ENCODE measurements around the gene AKAP3. TPM values are rescaled to one million over a fixed set of nuclear protein-coding genes. Genes with fewer than 3 reads are reported as not detected.

AKAP3 gene
- total and polyA plus RNA-seq, 2 of the 8 experiments (the other 6 are each of a cell fraction or from before 2014, with no cell fraction given): 0.54 to 1.0 TPM

DNA sequence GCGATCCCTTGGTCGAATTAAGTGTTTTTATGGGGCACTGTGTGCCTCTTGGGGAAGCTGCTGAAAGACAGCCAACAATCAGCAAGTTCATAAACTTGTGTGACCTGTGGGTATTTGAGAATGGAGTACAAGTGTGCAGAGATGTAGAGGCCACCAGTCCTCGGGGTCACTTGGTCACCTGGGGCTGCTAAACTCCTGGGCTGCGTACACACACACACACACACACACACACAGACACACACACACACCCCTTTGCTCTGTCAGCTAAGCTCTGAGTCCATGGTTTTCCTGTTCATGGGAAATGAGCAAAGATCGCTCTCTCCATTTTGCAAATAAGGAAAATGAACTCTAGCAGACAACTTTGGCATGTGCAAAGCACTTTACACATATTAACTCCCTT, 62.4 kb downstream of the AKAP3 start:
- Histone ChIP-seq H4K8ac (ENCODE audit: extremely low read depth, insufficient read depth, low read length) (no peak overlapping the region), H3K14ac (ENCODE audit: insufficient read length) (no peak overlapping the region), H2AK5ac (ENCODE audit: low read depth, low read length) (no peak overlapping the region), H3K27me3 (replicated peaks in 1 of 4; ENCODE audit: control insufficient read depth in 3 of 4, extremely low read depth in 1 of 4, insufficient read depth in 3 of 4, low read length in 3 of 4) (no peaks in the 10 kb centered on the region; a peak in 1 of 7 replicates), H3K18ac (ENCODE audit: extremely low read depth, low read length) (no peak overlapping the region), H3K23me2 (ENCODE audit: low read depth, low read length) (no peaks in the 10 kb centered on the region), H3K27ac (ENCODE audit: low read depth, low read length) (no peak overlapping the region), H2AFZ (ENCODE audit: low read length) (no peak overlapping the region), H3K9ac (replicated peaks in 1 of 4; ENCODE audit: extremely low read depth in 1 of 4, low read depth in 3 of 4, low read length in 3 of 4) (no peak overlapping the region), H2BK120ac (replicated peaks; ENCODE audit: low read depth, low read length) (no peak overlapping the region), H3K9me3 (ENCODE audit: insufficient read depth in 2 of 2, low read depth in 1 of 2, low read length in 1 of 2) (no peaks in the 10 kb centered on the region), H3K36me3 (ENCODE audit: control insufficient read depth in 2 of 4, insufficient read depth in 4 of 4, low read length in 3 of 4) (no peaks in the 10 kb centered on the region), H3K23ac (ENCODE audit: insufficient read length) (no peak overlapping the region), H3K79me2 (ENCODE audit: control insufficient read depth in 1 of 2, insufficient read depth in 2 of 2, low read length in 2 of 2) (no peaks in the 10 kb centered on the region), H3K4me2 (ENCODE audit: insufficient read depth in 1 of 2, low read depth in 2 of 2, low read length in 2 of 2) (no peak overlapping the region), H3K4ac (replicated peaks; ENCODE audit: insufficient read length, low read depth, low read length) (peak overlapping the region; percentile 44), H3K56ac (replicated peaks; ENCODE audit: insufficient read length, low read depth, low read length) (no peak overlapping the region), H3K4me1 (replicated peaks in 1 of 4; ENCODE audit: control insufficient read depth in 3 of 4, insufficient read depth in 4 of 4, low read length in 3 of 4) (peaks cover 0 to 4% (median 1%) of the 10 kb centered on the region in 4 experiments; a peak in 3 of 7 replicates), H2BK12ac (ENCODE audit: low read depth, low read length) (no peak overlapping the region; the same call in 1 of the 2 replicates), H3K4me3 (ENCODE audit: extremely low read depth in 1 of 4, insufficient read depth in 2 of 4, low read depth in 3 of 4, low read length in 4 of 4) (no peak overlapping the region), H2BK5ac (ENCODE audit: low read depth, low read length) (no peak overlapping the region), H2BK15ac (ENCODE audit: low read length) (no peak overlapping the region), H4K20me1 (replicated peaks in 1 of 2; ENCODE audit: control insufficient read depth in 1 of 2, insufficient read depth in 2 of 2, low read length in 2 of 2) (no peaks in the 10 kb centered on the region), H3K79me1 (ENCODE audit: low read depth, low read length) (no peaks in the 10 kb centered on the region), H4K5ac (ENCODE audit: insufficient read length, low read depth, low read length) (no peak overlapping the region), H2BK20ac (ENCODE audit: low read length) (no peak overlapping the region), H4K91ac (replicated peaks; ENCODE audit: insufficient read length, low read length) (no peak overlapping the region)
- WGBS, 2 experiments (ENCODE audit: extremely low coverage in 1 of 2, insufficient coverage in 1 of 2, insufficient read length in 1 of 2, insufficient replicate concordance in 2 of 2, low coverage in 1 of 2, low lambda C conversion rate in 2 of 2, missing lambda C conversion rate in 1 of 2): 86% methylated on average over 5 of the region's 5 CpGs; no CpG with 5 or more reads in 1 of the 2 experiments
- CTCF ChIA-PET (ENCODE audit: partially characterized antibody): interaction anchor here (0.6 to 3.9 kb wide), 12 partner anchors 11 to 322 kb away, joined by 3 to 13 read pairs (median 3); no protein-coding TSS in a partner anchor
- FAIRE-seq (no peak), DNase-seq (ENCODE audit: low read depth in 1 of 2, low spot score in 2 of 2) (no peak)
- POLR2A ChIA-PET (ENCODE audit: partially characterized antibody): interaction anchor here (0.9 kb wide), 1 partner anchor 23 kb away, joined by 3 read pairs; no protein-coding TSS in a partner anchor
- TF ChIP-seq TAF7 (optimal IDR thresholded peaks at IDR 0.05; ENCODE audit: borderline replicate concordance, low read depth, low read length) (no peak), RNF2 (IDR thresholded peaks at IDR 0.05; ENCODE audit: borderline replicate concordance, low read depth, low read length, missing control alignments, poor library complexity, severe bottlenecking) (no peak), FOSL1 (IDR thresholded peaks at IDR 0.05; ENCODE audit: insufficient read depth, low read depth, low read length) (no peak), JUN (IDR thresholded peaks at IDR 0.05; ENCODE audit: low read depth, low read length) (no peak), BRCA1 (IDR thresholded peaks at IDR 0.05; ENCODE audit: low read depth, low read length) (no peak), JUND (IDR thresholded peaks at IDR 0.05; ENCODE audit: low read length) (no peak), SIRT6 (IDR thresholded peaks at IDR 0.05; ENCODE audit: low read length) (no peak), RBBP5 (IDR thresholded peaks at IDR 0.05; ENCODE audit: borderline replicate concordance, low read depth, low read length) (no peak), GTF2F1 (IDR thresholded peaks at IDR 0.05; ENCODE audit: borderline replicate concordance, low read depth, low read length) (no peak), EGR1 (IDR thresholded peaks at IDR 0.05; ENCODE audit: borderline replicate concordance, low read depth, low read length) (no peak), KDM5A (IDR thresholded peaks at IDR 0.05; ENCODE audit: low read length) (no peak)
- TF ChIP-seq, protein P1, sequence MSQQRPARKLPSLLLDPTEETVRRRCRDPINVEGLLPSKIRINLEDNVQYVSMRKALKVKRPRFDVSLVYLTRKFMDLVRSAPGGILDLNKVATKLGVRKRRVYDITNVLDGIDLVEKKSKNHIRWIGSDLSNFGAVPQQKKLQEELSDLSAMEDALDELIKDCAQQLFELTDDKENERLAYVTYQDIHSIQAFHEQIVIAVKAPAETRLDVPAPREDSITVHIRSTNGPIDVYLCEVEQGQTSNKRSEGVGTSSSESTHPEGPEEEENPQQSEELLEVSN (IDR thresholded peaks at IDR 0.05): no peak
